ENCODE results near the gene ICE1. TPM values are rescaled to one million over a fixed set of nuclear protein-coding genes. Genes with fewer than 3 reads are reported as not detected.

Gene ICE1
- total RNA-seq, 1 experiment from 2014 or later = 30.6 TPM

DNA sequence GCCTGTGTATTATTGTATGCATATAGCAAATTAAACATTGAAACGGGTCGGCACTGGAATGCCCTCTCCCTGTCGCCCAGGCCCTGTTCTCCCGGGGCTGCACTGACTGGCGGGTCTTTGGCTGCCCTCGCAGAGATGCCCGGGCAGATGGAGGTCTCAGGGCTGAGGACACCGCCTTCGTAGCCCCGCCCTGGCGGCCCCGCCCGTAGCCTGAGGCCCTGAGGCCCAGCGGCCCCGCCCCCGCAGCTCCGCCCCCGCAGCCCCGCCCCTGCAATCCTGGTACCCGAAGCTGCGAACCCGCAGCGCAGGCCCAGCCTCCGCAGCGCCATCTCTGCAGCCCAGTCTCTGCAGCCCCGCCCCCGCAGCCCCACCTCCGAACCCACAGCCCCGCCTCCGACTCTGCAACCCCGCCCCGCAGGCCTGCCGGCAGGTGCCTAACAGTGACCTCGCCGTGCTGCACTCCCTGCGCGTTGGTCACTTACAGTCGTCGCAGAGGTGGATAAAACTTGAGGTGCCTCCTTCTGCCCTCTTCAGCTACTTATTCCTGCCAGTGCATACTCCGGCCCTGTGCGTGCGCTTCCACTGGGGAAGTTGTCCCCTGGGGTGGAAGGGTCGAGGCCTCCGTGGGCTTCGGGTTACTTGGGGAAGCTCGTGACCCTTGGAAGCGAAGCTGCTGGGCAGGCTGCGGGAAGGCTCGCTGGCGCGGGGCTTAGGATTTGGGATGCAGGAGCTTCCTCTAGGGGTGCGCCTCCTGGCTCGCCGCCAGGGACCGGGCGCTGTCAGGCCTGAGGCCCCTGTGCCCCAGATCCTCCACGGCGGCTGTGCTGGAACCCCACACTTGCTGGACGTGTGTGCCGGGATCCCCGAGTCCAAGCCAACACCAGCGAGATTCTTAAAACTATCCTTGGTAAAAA lies 72.3 kb downstream of the ICE1 start:
- Mint-ChIP-seq H3K27ac (ENCODE audit: unreplicated experiment) (no peak overlapping the region), H3K36me3 (ENCODE audit: insufficient read depth, unreplicated experiment) (peaks cover 7% of the 10 kb centered on the region), H3K4me1 (ENCODE audit: low read depth, unreplicated experiment) (no peaks in the 10 kb centered on the region), H3K4me3 (ENCODE audit: unreplicated experiment) (no peak overlapping the region), H3K9me3 (ENCODE audit: unreplicated experiment) (no peaks in the 10 kb centered on the region), H3K27me3 (ENCODE audit: insufficient read depth, unreplicated experiment) (no peaks in the 10 kb centered on the region)
- Histone ChIP-seq H3K9me3 (no peaks in the 10 kb centered on the region), H3K27me3 (replicated peaks; ENCODE audit: control insufficient read depth, insufficient read depth, low read length) (no peaks in the 10 kb centered on the region), H3K4me1 (no peaks in the 10 kb centered on the region), H3K36me3 (ENCODE audit: control insufficient read depth, insufficient read depth, low read length) (no peaks in the 10 kb centered on the region), H3K4me3 (ENCODE audit: low read depth, low read length) (no peak overlapping the region)
- DNase-seq = peak; percentile 58 to 71
- intact Hi-C loops (cut with micrococcal nuclease; ENCODE audit: unreplicated experiment) = loop anchor here (5.0 to 10.0 kb wide), 3 partner anchors 220 to 780 kb away; no protein-coding TSS in a partner anchor
- BruUV-seq (replicated peaks) = no TSS peak
- ChIA-PET POLR2A (no interaction called here), CTCF (interaction anchor here (0.6 kb wide), 1 partner anchor 180 kb away, joined by 3 read pairs; no protein-coding TSS in a partner anchor)
- TF ChIP-seq, protein P1, sequence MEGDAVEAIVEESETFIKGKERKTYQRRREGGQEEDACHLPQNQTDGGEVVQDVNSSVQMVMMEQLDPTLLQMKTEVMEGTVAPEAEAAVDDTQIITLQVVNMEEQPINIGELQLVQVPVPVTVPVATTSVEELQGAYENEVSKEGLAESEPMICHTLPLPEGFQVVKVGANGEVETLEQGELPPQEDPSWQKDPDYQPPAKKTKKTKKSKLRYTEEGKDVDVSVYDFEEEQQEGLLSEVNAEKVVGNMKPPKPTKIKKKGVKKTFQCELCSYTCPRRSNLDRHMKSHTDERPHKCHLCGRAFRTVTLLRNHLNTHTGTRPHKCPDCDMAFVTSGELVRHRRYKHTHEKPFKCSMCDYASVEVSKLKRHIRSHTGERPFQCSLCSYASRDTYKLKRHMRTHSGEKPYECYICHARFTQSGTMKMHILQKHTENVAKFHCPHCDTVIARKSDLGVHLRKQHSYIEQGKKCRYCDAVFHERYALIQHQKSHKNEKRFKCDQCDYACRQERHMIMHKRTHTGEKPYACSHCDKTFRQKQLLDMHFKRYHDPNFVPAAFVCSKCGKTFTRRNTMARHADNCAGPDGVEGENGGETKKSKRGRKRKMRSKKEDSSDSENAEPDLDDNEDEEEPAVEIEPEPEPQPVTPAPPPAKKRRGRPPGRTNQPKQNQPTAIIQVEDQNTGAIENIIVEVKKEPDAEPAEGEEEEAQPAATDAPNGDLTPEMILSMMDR (IDR thresholded peaks at IDR 0.05; ENCODE audit: insufficient read depth in 1 of 2, low read depth in 1 of 2, low read length in 1 of 2, severe bottlenecking in 1 of 2, unreplicated experiment in 1 of 2) = no peak

DNA sequence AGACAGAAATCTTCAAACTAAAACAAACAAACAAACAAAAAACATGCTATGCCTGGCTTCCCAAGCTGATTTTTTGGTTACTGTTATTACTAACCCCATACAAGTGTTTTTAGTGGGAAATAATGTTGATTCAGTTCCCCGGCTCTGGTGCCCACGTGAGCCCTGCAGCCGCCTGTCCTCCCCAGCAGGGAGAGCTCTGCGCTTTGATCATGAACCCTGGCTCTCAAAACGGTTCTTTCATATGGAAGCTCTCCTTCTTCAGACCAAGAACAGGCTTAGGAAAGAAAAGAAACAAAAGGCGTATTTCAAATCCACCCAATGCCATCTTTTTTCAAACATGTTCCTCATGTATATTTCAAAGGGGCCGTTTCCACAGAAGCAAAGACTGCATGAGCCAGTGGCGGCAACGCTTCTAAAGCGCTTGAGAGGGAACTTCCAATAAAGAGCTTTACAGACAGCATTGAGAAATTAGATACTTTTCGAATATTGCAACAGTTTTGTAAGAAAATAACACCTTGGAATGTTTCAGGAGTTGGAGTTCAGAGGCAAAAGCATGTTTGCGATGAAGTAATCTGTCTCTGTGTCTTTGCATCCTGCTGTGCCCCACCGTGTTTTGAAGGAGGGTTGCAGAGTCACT lies 74.8 kb downstream of the ICE1 start:
- H3K4me1 Mint-ChIP-seq (ENCODE audit: low read depth, unreplicated experiment) = no peaks in the 10 kb centered on the region
- H3K27me3 ChIP-seq (replicated peaks; ENCODE audit: control insufficient read depth, insufficient read depth, low read length) = no peaks in the 10 kb centered on the region
- no peaks in the 10 kb centered on the region for H3K36me3 ChIP-seq (ENCODE audit: control insufficient read depth, insufficient read depth, low read length)
- H3K4me1 ChIP-seq = no peaks in the 10 kb centered on the region
- ChIA-PET CTCF (interaction anchor here (0.7 kb wide), 1 partner anchor 76 kb away, joined by 3 read pairs; no protein-coding TSS in a partner anchor), POLR2A (no interaction called here)
- peaks cover 6% of the 10 kb centered on the region for H3K27me3 Mint-ChIP-seq (ENCODE audit: insufficient read depth, unreplicated experiment)
- H3K9me3 Mint-ChIP-seq (ENCODE audit: unreplicated experiment) = no peaks in the 10 kb centered on the region
- H3K27ac Mint-ChIP-seq (ENCODE audit: unreplicated experiment) = no peak overlapping the region
- DNase-seq = peak in 1 of 2 experiments; percentile 49
- intact Hi-C loops (cut with micrococcal nuclease; ENCODE audit: unreplicated experiment) = loop anchor here (10.0 kb wide), 2 partner anchors 218 to 778 kb away; no protein-coding TSS in a partner anchor
- no peaks in the 10 kb centered on the region for H3K36me3 Mint-ChIP-seq (ENCODE audit: insufficient read depth, unreplicated experiment)
- no TSS peak for BruUV-seq (replicated peaks)
- no peaks in the 10 kb centered on the region for H3K9me3 ChIP-seq
- H3K4me3 ChIP-seq (ENCODE audit: low read depth, low read length) = no peak overlapping the region
- H3K4me3 Mint-ChIP-seq (ENCODE audit: unreplicated experiment) = no peak overlapping the region
- TF ChIP-seq, protein P1 (IDR thresholded peaks at IDR 0.05; ENCODE audit: insufficient read depth in 1 of 2, low read depth in 1 of 2, low read length in 1 of 2, severe bottlenecking in 1 of 2, unreplicated experiment in 1 of 2) = peak; percentile 56 to 82

DNA sequence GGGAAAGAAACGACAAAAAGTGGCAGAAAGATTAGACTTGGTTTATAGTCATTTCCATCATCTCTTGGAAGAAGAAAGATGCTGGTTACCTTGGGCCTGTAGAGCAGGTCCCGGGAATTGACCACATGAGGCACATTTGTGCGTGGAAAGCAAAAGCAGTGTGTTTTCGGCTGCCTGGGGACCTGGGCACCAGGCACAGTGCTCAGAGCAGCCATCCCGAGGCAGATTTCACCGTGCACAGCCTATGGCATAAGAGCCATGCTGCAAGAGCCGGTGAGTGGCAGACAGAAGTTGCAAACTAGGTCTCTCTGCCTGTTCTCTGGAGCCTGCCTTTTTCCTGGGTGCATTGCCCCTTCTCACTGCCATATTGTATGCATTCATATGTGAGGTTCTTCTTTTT lies 77.0 kb downstream of the ICE1 start:
- Mint-ChIP-seq H3K27ac (ENCODE audit: unreplicated experiment) (no peak overlapping the region), H3K4me1 (ENCODE audit: low read depth, unreplicated experiment) (no peaks in the 10 kb centered on the region), H3K9me3 (ENCODE audit: unreplicated experiment) (peaks cover 10% of the 10 kb centered on the region), H3K27me3 (ENCODE audit: insufficient read depth, unreplicated experiment) (peaks cover 9% of the 10 kb centered on the region), H3K36me3 (ENCODE audit: insufficient read depth, unreplicated experiment) (no peaks in the 10 kb centered on the region), H3K4me3 (ENCODE audit: unreplicated experiment) (no peak overlapping the region)
- Histone ChIP-seq H3K27me3 (replicated peaks; ENCODE audit: control insufficient read depth, insufficient read depth, low read length) (no peaks in the 10 kb centered on the region), H3K4me1 (no peaks in the 10 kb centered on the region), H3K4me3 (ENCODE audit: low read depth, low read length) (no peak overlapping the region), H3K9me3 (no peaks in the 10 kb centered on the region), H3K36me3 (ENCODE audit: control insufficient read depth, insufficient read depth, low read length) (no peaks in the 10 kb centered on the region)
- no TSS peak for BruUV-seq (replicated peaks)
- ChIA-PET CTCF (no interaction called here), POLR2A (no interaction called here)
- intact Hi-C loops (cut with micrococcal nuclease; ENCODE audit: unreplicated experiment) = loop anchor here (10.0 kb wide), 2 partner anchors 215 to 775 kb away; no protein-coding TSS in a partner anchor
- no peak for DNase-seq
- TF ChIP-seq, protein P1 (IDR thresholded peaks at IDR 0.05; ENCODE audit: insufficient read depth in 1 of 2, low read depth in 1 of 2, low read length in 1 of 2, severe bottlenecking in 1 of 2, unreplicated experiment in 1 of 2) = no peak
